ENCODE measurements around the gene RALGDS. TPM values are rescaled to one million over a fixed set of nuclear protein-coding genes. Genes with fewer than 3 reads are reported as not detected.

RALGDS gene
- total RNA-seq, 6 experiments from 2014 or later = 12.1 to 15.8 (median 14.8) TPM

GRCh38 chr9:133162861-133163503 lies 41.9 kb upstream of the RALGDS start:
- Mint-ChIP-seq H3K27me3 (ENCODE audit: insufficient read depth) (peaks cover 8% of the 10 kb centered on the region; the same call in 1 of the 2 replicates), H3K36me3 (ENCODE audit: low read depth) (no peaks in the 10 kb centered on the region), H3K9me3 (no peaks in the 10 kb centered on the region), H3K4me3 (peak overlapping the region; percentile 42; the same call in 1 of the 2 replicates), H3K27ac (no peak overlapping the region), H3K4me1 (ENCODE audit: low read depth) (no peaks in the 10 kb centered on the region)
- no peak for TF ChIP-seq CTCF (IDR thresholded peaks at IDR 0.05)
- DNase-seq = no peak

GRCh38 chr9:133161547-133161950 lies 40.5 kb upstream of the RALGDS start:
- peaks cover 5% of the 10 kb centered on the region for H3K27me3 Mint-ChIP-seq (ENCODE audit: insufficient read depth)
- no peak overlapping the region for H3K4me3 Mint-ChIP-seq
- H3K27ac Mint-ChIP-seq = no peak overlapping the region
- no peak for DNase-seq
- TF ChIP-seq CTCF (IDR thresholded peaks at IDR 0.05) = no peak
- no peaks in the 10 kb centered on the region for H3K36me3 Mint-ChIP-seq (ENCODE audit: low read depth)
- no peaks in the 10 kb centered on the region for H3K9me3 Mint-ChIP-seq
- H3K4me1 Mint-ChIP-seq (ENCODE audit: low read depth) = no peaks in the 10 kb centered on the region

- Mint-ChIP-seq H3K36me3 (ENCODE audit: low read depth) (no peaks in the 10 kb centered on the region), H3K4me1 (ENCODE audit: low read depth) (no peaks in the 10 kb centered on the region; the same call in 1 of the 2 replicates), H3K27me3 (ENCODE audit: insufficient read depth) (peaks cover 5% of the 10 kb centered on the region), H3K9me3 (no peaks in the 10 kb centered on the region), H3K27ac (no peak overlapping the region), H3K4me3 (no peak overlapping the region)
- TF ChIP-seq CTCF (IDR thresholded peaks at IDR 0.05) = peak; percentile 84
- peak; percentile 68 for DNase-seq
Measured at GRCh38 chr9:133160742-133161546, 39.9 kb upstream of the RALGDS start.

- H3K27me3 Mint-ChIP-seq (ENCODE audit: insufficient read depth) = peaks cover 5% of the 10 kb centered on the region
- DNase-seq = no peak
- no peak for TF ChIP-seq CTCF (IDR thresholded peaks at IDR 0.05)
- no peak overlapping the region for H3K4me3 Mint-ChIP-seq
- no peaks in the 10 kb centered on the region for H3K9me3 Mint-ChIP-seq
- no peak overlapping the region for H3K27ac Mint-ChIP-seq
- H3K36me3 Mint-ChIP-seq (ENCODE audit: low read depth) = no peaks in the 10 kb centered on the region
- H3K4me1 Mint-ChIP-seq (ENCODE audit: low read depth) = no peaks in the 10 kb centered on the region; the same call in 1 of the 2 replicates
Measured at GRCh38 chr9:133158695-133159094, 37.7 kb upstream of the RALGDS start.

- Mint-ChIP-seq H3K4me1 (ENCODE audit: low read depth) (no peaks in the 10 kb centered on the region; the same call in 1 of the 2 replicates), H3K27ac (no peak overlapping the region), H3K27me3 (ENCODE audit: insufficient read depth) (peaks cover 1% of the 10 kb centered on the region), H3K9me3 (no peaks in the 10 kb centered on the region), H3K4me3 (no peak overlapping the region), H3K36me3 (ENCODE audit: low read depth) (no peaks in the 10 kb centered on the region)
- DNase-seq = no peak
- TF ChIP-seq CTCF (IDR thresholded peaks at IDR 0.05) = no peak
Measured at GRCh38 chr9:133155156-133155555, 34.1 kb upstream of the RALGDS start.
